ENCODE measurements around the gene FOLR2. TPM values are rescaled to one million over a fixed set of nuclear protein-coding genes. Genes with fewer than 3 reads are reported as not detected.
"Not testable (repeated sequence)": the region's sequence is repeated elsewhere in the genome, so short reads cannot be mapped to it uniquely, and the experiment has no call there.

FOLR2 gene
- total and polyA plus RNA-seq, 2 experiments from 2014 or later, result not detected

GRCh38 chr11:72263361-72263760 lies 46.8 kb downstream of the FOLR2 start (continued):
- TF ChIP-seq ZNF462 (CRISPR knock-in tag; IDR thresholded peaks at IDR 0.05), result no peak

GRCh38 chr11:72265951-72266350 lies 49.4 kb downstream of the FOLR2 start:
- TF ChIP-seq NANOG (IDR thresholded peaks at IDR 0.05; ENCODE audit: borderline replicate concordance) (no peak), POLR2AphosphoS5 (IDR thresholded peaks at IDR 0.05; ENCODE audit: low read depth) (no peak)
- Histone ChIP-seq H3K4me2 (no peak overlapping the region), H3K9me2 (ENCODE audit: insufficient read depth) (no peaks in the 10 kb centered on the region), H3F3A (replicated peaks; ENCODE audit: low read depth) (no peaks in the 10 kb centered on the region), H3K79me2 (replicated peaks; ENCODE audit: insufficient read depth) (no peaks in the 10 kb centered on the region), H3K27ac (ENCODE audit: low read depth) (no peak overlapping the region), H3K4me3 (no peak overlapping the region), H3K36me3 (ENCODE audit: insufficient read depth) (no peaks in the 10 kb centered on the region), H2AFZ (peak overlapping the region; percentile 74; the same call in 1 of the 2 replicates), H3K27me3 (ENCODE audit: insufficient read depth) (no peaks in the 10 kb centered on the region), H3K4me1 (ENCODE audit: insufficient read depth) (no peaks in the 10 kb centered on the region), H4K20me1 (replicated peaks; ENCODE audit: insufficient read depth) (no peaks in the 10 kb centered on the region)
- Mint-ChIP-seq H3K9me3 (no peaks in the 10 kb centered on the region), H3K36me3 (ENCODE audit: low read depth) (no peaks in the 10 kb centered on the region), H3K4me3 (no peak overlapping the region), H3K27me3 (ENCODE audit: insufficient read depth, low read depth, poor library complexity) (peaks cover 2% of the 10 kb centered on the region), H3K4me1 (no peaks in the 10 kb centered on the region; the same call in 2 of the 3 replicates), H3K27ac (no peak overlapping the region)
- ATAC-seq, result no peak
- no peak for DNase-seq (ENCODE audit: low spot score)

- H3K9me2 ChIP-seq (ENCODE audit: insufficient read depth); H2AFZ ChIP-seq; H3K9me3 Mint-ChIP-seq; H3K4me1 ChIP-seq (ENCODE audit: insufficient read depth); H3K27ac ChIP-seq (ENCODE audit: low read depth); H3K4me1 Mint-ChIP-seq; H3K4me3 Mint-ChIP-seq; H3K79me2 ChIP-seq (replicated peaks; ENCODE audit: insufficient read depth); H3K27ac Mint-ChIP-seq; H3K4me2 ChIP-seq; ATAC-seq; H3K27me3 ChIP-seq (ENCODE audit: insufficient read depth); H3K4me3 ChIP-seq; H3F3A ChIP-seq (replicated peaks; ENCODE audit: low read depth); DNase-seq (ENCODE audit: low spot score); H3K36me3 Mint-ChIP-seq (ENCODE audit: low read depth); H3K36me3 ChIP-seq (ENCODE audit: insufficient read depth); H4K20me1 ChIP-seq (replicated peaks; ENCODE audit: insufficient read depth); H3K27me3 Mint-ChIP-seq (ENCODE audit: insufficient read depth, low read depth, poor library complexity): not testable (repeated sequence)
Measured at GRCh38 chr11:72266960-72267359, 50.4 kb downstream of the FOLR2 start.

Data from GM23338 (cell line).